PC-3 (cell line): Measurements from ENCODE around the gene NOTCH4. TPM values are rescaled to one million over a fixed set of nuclear protein-coding genes. Genes with fewer than 3 reads are reported as not detected.
"Not testable (repeated sequence)": the region's sequence is repeated elsewhere in the genome, so short reads cannot be mapped to it uniquely, and the experiment has no call there.

Experiments used
- ATAC-seq: fragments of 200-7000 bp; cut with Tn5 transposase; 2 replicates; pipeline ENCODE4 v1.9.1; 2020; ENCODE audit warnings: mild to moderate bottlenecking, moderate library complexity
- BruUV-seq: library from RNA; stranded (reverse); fragments of 400-500 nt; replicated peaks from 2 replicates; lab custom pipeline; 2021; lab: Mats Ljungman, UMichigan
- CTCF ChIA-PET: fragments of 300-600 bp; sonication (Branson Sonifier 250); formaldehyde crosslinking; loops from one replicate; lab custom pipeline; 2022; ENCODE audit warnings: antibody characterized with exemption; lab: Charles Lee
- POLR2A ChIA-PET: fragments of 300-600 bp; sonication (Branson Sonifier 250); formaldehyde crosslinking; loops from one replicate; lab custom pipeline; 2022; ENCODE audit warnings: antibody characterized with exemption; ENCODE audit not compliant: unreplicated experiment; lab: Charles Lee
- DNase-seq: peaks from one replicate; pipeline ENCODE4 v3.0.0-alpha.2; 2015
- H2AFZ ChIP-seq: fragments of 300-600 bp; sonication (generic); 2 replicates; pipeline ENCODE4 v1.6.0; 2016; ENCODE audit warnings: antibody characterized with exemption, low read length
- H3F3A ChIP-seq: fragments of 300-600 bp; sonication (generic); one replicate; pipeline ENCODE4 v1.6.0; 2017; ENCODE audit warnings: antibody characterized with exemption, low read length, control low read depth, mild to moderate bottlenecking; ENCODE audit not compliant: unreplicated experiment
- H3K27ac ChIP-seq: fragments of 300-600 bp; sonication (generic); 2 replicates; pipeline ENCODE4 v1.5.1; 2016; ENCODE audit warnings: mild to moderate bottlenecking, low read length
- H3K27me3 ChIP-seq: fragments of 300-600 bp; sonication (generic); 2 replicates; pipeline ENCODE4 v1.6.1; 2016; ENCODE audit warnings: low read length, mixed read lengths
- H3K36me3 ChIP-seq: fragments of 300-600 bp; sonication (generic); 2 replicates; pipeline ENCODE4 v1.6.1; 2016; ENCODE audit warnings: low read depth, mixed run types, low read length, mixed read lengths
- H3K4me1 ChIP-seq: fragments of 300-600 bp; sonication (generic); 2 replicates; pipeline ENCODE4 v1.5.1; 2016; ENCODE audit warnings: low read length; ENCODE audit not compliant: insufficient read depth
- H3K4me2 ChIP-seq: fragments of 300-600 bp; sonication (generic); 2 replicates; pipeline ENCODE4 v1.6.0; 2016; ENCODE audit warnings: low read length
- H3K4me3 ChIP-seq: fragments of 300-600 bp; sonication (generic); 2 replicates; pipeline ENCODE4 v1.5.1; 2016; ENCODE audit warnings: mild to moderate bottlenecking, low read length, mixed read lengths
- H3K79me2 ChIP-seq: fragments of 300-600 bp; sonication (generic); 2 replicates; pipeline ENCODE4 v1.6.1; 2017; ENCODE audit warnings: low read length, mixed read lengths
- H3K9ac ChIP-seq: fragments of 300-600 bp; sonication (generic); 2 replicates; pipeline ENCODE4 v1.6.0; 2016; ENCODE audit warnings: mild to moderate bottlenecking, low read length
- H3K9me2 ChIP-seq: fragments of 300-600 bp; sonication (generic); replicated peaks from 2 replicates; pipeline ENCODE4 v1.6.1; 2016; ENCODE audit warnings: mixed run types, low read length, mixed read lengths
- H3K9me3 ChIP-seq: fragments of 300-600 bp; sonication (generic); 2 replicates; pipeline ENCODE4 v1.6.1; 2016; ENCODE audit warnings: low read length, mixed read lengths
- H4K20me1 ChIP-seq: fragments of 300-600 bp; sonication (generic); 2 replicates; pipeline ENCODE4 v1.6.1; 2016; ENCODE audit warnings: low read length, mixed read lengths
- EZH2 ChIP-seq: fragments of 300-600 bp; sonication (generic); IDR thresholded peaks from one replicate; pipeline ENCODE4 v1.6.1; 2017; ENCODE audit warnings: antibody characterized with exemption, mild to moderate bottlenecking, low read length; ENCODE audit not compliant: unreplicated experiment
- intact Hi-C: fragments of 100-400 bp; cut with micrococcal nuclease; formaldehyde crosslinking; loops from 2 replicates; pipeline ENCODE4 v1.9.0; 2023
- total RNA-seq: library from RNA; depleted of rRNA; stranded (reverse); fragments of >200 nt; gene quantifications from 2 replicates; pipeline ENCODE4 v1.2.3, GENCODE V29; 2014
- TF ChIP-seq, protein P1 (sequence below): fragments of 300-600 bp; sonication (generic); conservative IDR thresholded peaks from 2 replicates; pipeline ENCODE4 v1.5.1; 2017; ENCODE audit warnings: antibody characterized with exemption, low read depth, mild to moderate bottlenecking, low read length

Gene NOTCH4
- total RNA-seq, 1 experiment from 2014 or later = 1.7 TPM

DNA sequence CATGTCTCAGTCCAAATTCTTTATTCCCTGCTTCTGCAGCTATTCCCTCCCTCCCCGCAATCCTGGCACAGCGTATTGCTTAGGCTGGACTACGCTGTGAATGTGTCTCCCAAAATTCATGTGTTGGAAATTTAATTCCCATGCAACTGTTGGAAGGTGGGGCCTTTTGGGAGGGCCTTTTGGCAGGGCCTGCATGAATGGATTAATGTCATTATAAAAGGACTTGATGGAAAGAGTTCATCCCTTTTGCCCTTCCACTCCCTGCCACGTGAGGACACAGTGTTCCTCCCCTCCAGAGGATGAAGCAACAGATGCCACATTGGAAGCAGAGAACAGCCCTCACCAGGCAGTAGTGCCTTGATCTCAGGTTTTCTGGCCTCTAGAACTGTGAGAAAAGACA lies 20.4 kb upstream of the NOTCH4 start:
- TF ChIP-seq, protein P1, sequence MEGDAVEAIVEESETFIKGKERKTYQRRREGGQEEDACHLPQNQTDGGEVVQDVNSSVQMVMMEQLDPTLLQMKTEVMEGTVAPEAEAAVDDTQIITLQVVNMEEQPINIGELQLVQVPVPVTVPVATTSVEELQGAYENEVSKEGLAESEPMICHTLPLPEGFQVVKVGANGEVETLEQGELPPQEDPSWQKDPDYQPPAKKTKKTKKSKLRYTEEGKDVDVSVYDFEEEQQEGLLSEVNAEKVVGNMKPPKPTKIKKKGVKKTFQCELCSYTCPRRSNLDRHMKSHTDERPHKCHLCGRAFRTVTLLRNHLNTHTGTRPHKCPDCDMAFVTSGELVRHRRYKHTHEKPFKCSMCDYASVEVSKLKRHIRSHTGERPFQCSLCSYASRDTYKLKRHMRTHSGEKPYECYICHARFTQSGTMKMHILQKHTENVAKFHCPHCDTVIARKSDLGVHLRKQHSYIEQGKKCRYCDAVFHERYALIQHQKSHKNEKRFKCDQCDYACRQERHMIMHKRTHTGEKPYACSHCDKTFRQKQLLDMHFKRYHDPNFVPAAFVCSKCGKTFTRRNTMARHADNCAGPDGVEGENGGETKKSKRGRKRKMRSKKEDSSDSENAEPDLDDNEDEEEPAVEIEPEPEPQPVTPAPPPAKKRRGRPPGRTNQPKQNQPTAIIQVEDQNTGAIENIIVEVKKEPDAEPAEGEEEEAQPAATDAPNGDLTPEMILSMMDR = no peak
- no peak for TF ChIP-seq EZH2
- ChIA-PET POLR2A (no interaction called here), CTCF (interaction anchor here (0.6 kb wide), 1 partner anchor 54 kb away, joined by 4 read pairs; the partner anchor contains the start of gene PBX2)
- Histone ChIP-seq H3K9me3 (peaks cover 8% of the 10 kb centered on the region; the same call in 1 of the 2 replicates), H3K4me3 (no peak overlapping the region), H3K36me3 (no peaks in the 10 kb centered on the region; the same call in 1 of the 2 replicates), H3K9ac (no peak overlapping the region), H3F3A (no peaks in the 10 kb centered on the region), H2AFZ (peak overlapping the region; percentile 67; the same call in 1 of the 2 replicates), H3K27ac (no peak overlapping the region), H3K4me1 (0 out of 2 replicates have a peak, but pooled peaks cover 5% of the 10 kb centered on the region), H3K9me2 (no peaks in the 10 kb centered on the region), H3K79me2 (no peaks in the 10 kb centered on the region), H3K4me2 (no peak overlapping the region), H4K20me1 (no peaks in the 10 kb centered on the region), H3K27me3 (no peaks in the 10 kb centered on the region)
- no TSS peak for BruUV-seq
- ATAC-seq (no peak), DNase-seq (no peak)
- intact Hi-C loops = loop anchor here (5.0 to 10.0 kb wide), 2 partner anchors 458 to 541 kb away; no protein-coding TSS in a partner anchor

DNA sequence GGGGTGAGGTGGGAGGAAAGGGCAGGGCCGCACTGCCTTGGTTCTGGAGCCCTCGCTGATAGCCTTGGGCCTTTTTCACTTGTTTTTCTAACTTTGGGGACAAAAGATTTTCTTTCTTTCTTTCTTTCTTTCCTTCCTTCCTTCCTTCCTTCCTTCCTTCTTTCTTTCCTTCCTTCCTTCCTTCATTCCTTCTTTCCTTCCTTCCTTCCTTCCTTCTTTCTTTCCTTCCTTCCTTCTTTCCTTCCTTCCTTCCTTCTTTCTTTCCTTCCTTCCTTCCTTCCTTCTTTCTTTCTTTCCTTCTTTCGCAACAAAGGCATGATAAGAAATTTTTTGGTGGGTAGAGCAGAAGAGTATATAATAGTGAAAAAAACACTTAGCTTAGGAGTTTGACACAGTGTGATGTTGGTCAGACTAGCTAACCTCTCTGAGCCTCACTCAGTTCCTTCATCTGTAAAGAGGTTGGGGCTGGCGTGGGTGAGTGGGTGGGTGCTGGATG lies 18.5 kb upstream of the NOTCH4 start:
- H3K4me3 ChIP-seq, H3K27ac ChIP-seq, H3K4me2 ChIP-seq, H3F3A ChIP-seq, DNase-seq, POLR2A ChIA-PET, H3K27me3 ChIP-seq, H3K9me2 ChIP-seq, CTCF ChIA-PET, H2AFZ ChIP-seq, H3K36me3 ChIP-seq, H3K9me3 ChIP-seq, H3K79me2 ChIP-seq, H3K9ac ChIP-seq, BruUV-seq, H3K4me1 ChIP-seq, H4K20me1 ChIP-seq, ATAC-seq: not testable (repeated sequence)
- intact Hi-C loops = loop anchor here (5.0 to 10.0 kb wide), 2 partner anchors 460 to 542 kb away; no protein-coding TSS in a partner anchor

DNA sequence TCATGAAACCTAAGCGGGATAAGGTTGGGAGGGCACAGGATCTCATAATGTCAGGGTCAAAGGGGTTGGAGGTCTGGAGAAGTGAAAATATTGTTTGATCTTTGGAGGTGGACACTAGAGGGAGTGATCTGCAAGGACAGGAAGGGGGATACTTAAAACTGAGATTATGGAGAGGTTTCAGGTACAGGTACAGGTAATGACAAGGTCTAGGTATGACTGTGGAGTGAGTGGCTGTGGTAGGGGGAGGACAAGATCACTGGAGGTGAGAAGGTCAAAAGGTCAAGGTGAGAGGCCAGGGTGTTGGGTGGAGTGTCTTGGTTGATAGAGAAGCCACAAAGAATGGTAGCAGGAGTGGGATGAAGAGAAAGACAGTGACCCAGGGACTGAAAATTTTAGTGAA lies 16.8 kb upstream of the NOTCH4 start:
- BruUV-seq = no TSS peak
- intact Hi-C loops = loop anchor here (5.0 to 10.0 kb wide), 2 partner anchors 462 to 544 kb away; no protein-coding TSS in a partner anchor

More for the DNA sequence above, 16.8 kb upstream of the NOTCH4 start:
- Histone ChIP-seq H3K9ac (no peak overlapping the region), H3K9me2 (no peaks in the 10 kb centered on the region), H3K4me1 (0 out of 2 replicates have a peak, but pooled peaks cover 5% of the 10 kb centered on the region), H3K4me3 (no peak overlapping the region), H3K36me3 (no peaks in the 10 kb centered on the region), H3K79me2 (no peaks in the 10 kb centered on the region), H4K20me1 (no peaks in the 10 kb centered on the region), H3K27me3 (no peaks in the 10 kb centered on the region), H3K27ac (no peak overlapping the region), H3F3A (no peaks in the 10 kb centered on the region), H2AFZ (no peak overlapping the region), H3K4me2 (no peak overlapping the region), H3K9me3 (no peaks in the 10 kb centered on the region)
- ChIA-PET CTCF (no interaction called here), POLR2A (no interaction called here)
- TF ChIP-seq, protein P1 = peak; percentile 62
- TF ChIP-seq EZH2 = no peak
- DNase-seq (peak; percentile 30), ATAC-seq (no peak)
